Type B pancreatic cell (in vitro differentiated cells): ENCODE data around the gene ELMO2. TPM values are rescaled to one million over a fixed set of nuclear protein-coding genes. Genes with fewer than 3 reads are reported as not detected.

Experiments used
- DNase-seq: peaks from one replicate; pipeline ENCODE4 v3.0.0; 2021; ENCODE audit warnings: mixed read lengths; ENCODE audit not compliant: unreplicated experiment; ENCODE audit errors: extremely low spot score
- H3K27ac Mint-ChIP-seq: 2 replicates; pipeline ENCODE4 v1.8.0; 2021; ENCODE audit warnings: mild to moderate bottlenecking, mixed read lengths
- H3K27me3 Mint-ChIP-seq: 2 replicates; pipeline ENCODE4 v1.8.0; 2021; ENCODE audit warnings: mixed read lengths
- H3K36me3 Mint-ChIP-seq: 2 replicates; pipeline ENCODE4 v1.8.0; 2021; ENCODE audit warnings: mixed read lengths
- H3K4me1 Mint-ChIP-seq: one replicate; pipeline ENCODE4 v1.8.0; 2021; ENCODE audit warnings: mixed read lengths; ENCODE audit not compliant: unreplicated experiment
- H3K4me3 Mint-ChIP-seq: 2 replicates; pipeline ENCODE4 v1.8.0; 2021; ENCODE audit warnings: mild to moderate bottlenecking, mixed read lengths
- H3K9me3 Mint-ChIP-seq: 2 replicates; pipeline ENCODE4 v1.8.0; 2021; ENCODE audit warnings: mixed read lengths
- total RNA-seq: library from RNA; stranded (reverse); gene quantifications from 2 replicates; pipeline ENCODE4 v1.2.1, GENCODE V29; 2021; ENCODE audit warnings: low replicate concordance
- TF ChIP-seq, protein P1 (sequence below): fragments of 200-600 bp; sonication (generic); conservative IDR thresholded peaks from 2 replicates; pipeline ENCODE4 v1.5.0; 2021; ENCODE audit warnings: antibody characterized with exemption, mild to moderate bottlenecking

The ELMO2 gene
- total RNA-seq, 1 donor from 2014 or later, result 49.1 TPM

DNA sequence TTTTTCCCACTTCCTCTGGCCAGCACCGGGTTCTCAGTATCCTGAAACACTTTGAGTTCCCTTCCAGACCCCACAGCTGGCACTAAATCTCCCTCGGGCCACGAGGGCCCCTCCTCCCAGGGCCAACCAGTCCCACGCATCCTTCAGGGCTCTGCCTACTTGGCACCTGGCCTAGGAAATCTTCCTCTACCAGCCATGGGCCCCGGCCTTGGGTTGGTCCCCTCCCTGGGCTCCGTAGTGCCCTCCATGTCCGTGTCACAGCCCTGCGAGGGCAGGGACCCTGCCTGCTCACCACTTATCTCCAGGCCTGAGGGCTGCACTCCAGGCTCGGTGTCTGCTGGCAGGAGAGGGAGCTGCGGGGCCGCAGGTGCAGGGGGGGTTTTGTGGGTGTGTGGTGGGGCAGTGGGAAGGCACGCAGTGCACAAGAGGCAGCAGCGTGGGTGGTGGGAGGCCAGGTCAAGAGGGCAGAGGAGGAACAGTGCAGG lies 49.3 kb downstream of the ELMO2 start:
- TF ChIP-seq, protein P1, sequence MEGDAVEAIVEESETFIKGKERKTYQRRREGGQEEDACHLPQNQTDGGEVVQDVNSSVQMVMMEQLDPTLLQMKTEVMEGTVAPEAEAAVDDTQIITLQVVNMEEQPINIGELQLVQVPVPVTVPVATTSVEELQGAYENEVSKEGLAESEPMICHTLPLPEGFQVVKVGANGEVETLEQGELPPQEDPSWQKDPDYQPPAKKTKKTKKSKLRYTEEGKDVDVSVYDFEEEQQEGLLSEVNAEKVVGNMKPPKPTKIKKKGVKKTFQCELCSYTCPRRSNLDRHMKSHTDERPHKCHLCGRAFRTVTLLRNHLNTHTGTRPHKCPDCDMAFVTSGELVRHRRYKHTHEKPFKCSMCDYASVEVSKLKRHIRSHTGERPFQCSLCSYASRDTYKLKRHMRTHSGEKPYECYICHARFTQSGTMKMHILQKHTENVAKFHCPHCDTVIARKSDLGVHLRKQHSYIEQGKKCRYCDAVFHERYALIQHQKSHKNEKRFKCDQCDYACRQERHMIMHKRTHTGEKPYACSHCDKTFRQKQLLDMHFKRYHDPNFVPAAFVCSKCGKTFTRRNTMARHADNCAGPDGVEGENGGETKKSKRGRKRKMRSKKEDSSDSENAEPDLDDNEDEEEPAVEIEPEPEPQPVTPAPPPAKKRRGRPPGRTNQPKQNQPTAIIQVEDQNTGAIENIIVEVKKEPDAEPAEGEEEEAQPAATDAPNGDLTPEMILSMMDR, result no peak
- no peaks in the 10 kb centered on the region for H3K27me3 Mint-ChIP-seq

DNA sequence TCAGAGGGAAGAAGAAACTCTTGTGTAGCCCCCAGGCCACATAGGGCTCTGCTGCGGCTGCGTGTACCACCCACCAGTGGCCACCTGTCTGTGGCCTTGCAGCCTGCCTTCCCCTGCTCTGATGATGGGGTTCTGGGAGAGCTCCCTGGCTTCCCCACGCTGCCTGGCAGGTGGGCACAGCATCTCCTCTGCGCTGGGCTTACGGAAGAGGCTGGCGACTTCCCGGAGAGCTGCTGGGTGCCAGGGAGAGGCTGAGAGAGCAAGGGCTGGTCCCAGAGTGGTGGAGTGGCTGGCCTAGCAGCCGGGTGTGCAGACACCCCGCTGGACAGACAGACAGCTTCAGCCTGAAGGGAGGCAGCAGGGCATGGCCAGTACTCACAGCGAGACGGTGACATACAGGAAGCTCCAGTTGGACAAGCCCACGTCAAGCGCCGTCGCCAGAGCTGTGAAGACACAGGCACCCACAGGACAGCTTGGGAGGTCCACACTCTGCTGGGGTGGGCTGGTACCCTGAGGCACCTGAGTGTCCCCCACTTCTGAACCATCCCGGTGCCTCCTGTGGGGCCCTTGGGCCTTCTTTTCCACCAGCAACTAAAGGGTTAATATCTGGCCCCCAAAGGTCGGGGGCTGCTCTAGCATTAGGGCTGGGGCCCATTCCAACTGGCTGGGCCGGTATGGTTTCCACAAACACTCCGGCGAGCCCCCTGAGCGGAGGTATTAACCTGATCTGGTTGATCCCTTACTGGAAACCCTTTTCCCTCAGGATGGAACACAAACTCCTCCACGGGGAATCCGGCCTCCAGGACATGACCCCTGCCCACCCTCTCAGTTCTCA lies 50.0 kb downstream of the ELMO2 start:
- Mint-ChIP-seq H3K36me3 (peaks cover 24% of the 10 kb centered on the region), H3K27me3 (no peaks in the 10 kb centered on the region), H3K27ac (no peak overlapping the region), H3K4me1 (peaks cover 18% of the 10 kb centered on the region), H3K4me3 (no peak overlapping the region), H3K9me3 (no peaks in the 10 kb centered on the region)
- TF ChIP-seq, protein P1, result no peak
- no peak for DNase-seq

More for the DNA sequence above, 49.3 kb downstream of the ELMO2 start:
- Mint-ChIP-seq H3K4me3 (no peak overlapping the region), H3K27ac (no peak overlapping the region), H3K9me3 (no peaks in the 10 kb centered on the region), H3K36me3 (peaks cover 24% of the 10 kb centered on the region), H3K4me1 (peaks cover 23% of the 10 kb centered on the region)
- DNase-seq, result no peak

DNA sequence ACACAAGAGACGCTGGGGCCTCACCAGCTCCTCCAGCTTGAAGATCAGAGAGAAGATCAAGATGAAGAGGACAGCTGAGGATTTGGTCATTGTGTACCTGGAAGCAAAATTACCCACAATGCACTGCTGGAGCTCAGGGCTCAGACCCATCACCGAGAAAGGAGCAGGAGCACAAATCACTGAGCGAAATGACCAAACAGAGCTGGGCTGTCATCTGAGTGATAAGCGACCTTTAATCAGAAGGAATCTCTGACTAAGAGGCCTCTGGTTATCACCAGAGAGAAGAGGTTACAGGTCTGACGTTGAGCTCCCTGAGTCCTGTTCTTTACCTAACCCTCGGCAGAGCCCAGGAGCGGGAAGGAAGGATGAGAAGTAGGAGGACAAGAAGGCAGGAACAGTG lies 50.6 kb downstream of the ELMO2 start:
- TF ChIP-seq, protein P1, result no peak
- DNase-seq, result no peak
- no peaks in the 10 kb centered on the region for H3K9me3 Mint-ChIP-seq

DNA sequence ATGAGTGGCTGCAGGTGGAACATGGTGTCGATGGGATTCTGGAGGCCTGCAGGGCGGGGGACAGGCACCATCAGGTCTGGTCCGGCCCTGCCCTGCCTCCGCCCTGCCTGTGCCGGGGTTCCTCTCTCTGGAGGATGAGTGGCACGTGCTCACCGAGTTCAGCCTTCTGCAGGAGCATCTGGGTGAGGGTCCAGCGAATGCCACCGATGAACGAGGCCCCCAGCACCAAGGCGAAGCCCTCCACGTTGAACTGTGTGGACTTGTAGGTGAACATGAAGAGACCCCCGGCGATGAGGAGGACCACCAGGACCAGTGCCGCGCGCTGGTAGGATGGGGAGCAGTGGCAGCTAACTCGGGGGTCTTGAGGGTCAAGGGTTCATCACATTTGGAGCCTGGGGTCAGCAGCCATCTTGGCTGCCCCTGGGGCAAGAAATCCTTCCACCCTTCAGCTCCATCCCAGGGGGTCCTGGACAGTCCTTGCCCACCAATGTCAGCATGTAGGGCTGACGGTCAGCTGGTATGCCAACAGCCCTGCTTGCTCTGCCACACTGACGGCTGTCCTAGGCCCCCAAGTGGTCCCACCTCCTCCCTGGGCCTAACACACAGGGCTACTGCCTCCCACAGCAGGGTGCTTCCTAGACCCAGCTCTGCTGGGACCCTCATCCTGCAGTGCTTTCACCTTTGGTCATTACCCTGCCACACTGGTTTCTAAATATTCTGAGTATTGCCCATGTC lies 51.3 kb downstream of the ELMO2 start:
- no peaks in the 10 kb centered on the region for H3K9me3 Mint-ChIP-seq
- no peak overlapping the region for H3K4me3 Mint-ChIP-seq
- H3K4me1 Mint-ChIP-seq, result peaks cover 25% of the 10 kb centered on the region
- peaks cover 22% of the 10 kb centered on the region for H3K36me3 Mint-ChIP-seq
- H3K27me3 Mint-ChIP-seq, result no peaks in the 10 kb centered on the region
- H3K27ac Mint-ChIP-seq, result no peak overlapping the region
- TF ChIP-seq, protein P1, result no peak
- no peak for DNase-seq

More for the DNA sequence above, 50.6 kb downstream of the ELMO2 start:
- no peak overlapping the region for H3K27ac Mint-ChIP-seq
- no peak overlapping the region for H3K4me3 Mint-ChIP-seq
- H3K36me3 Mint-ChIP-seq, result peaks cover 19% of the 10 kb centered on the region
- peaks cover 18% of the 10 kb centered on the region for H3K4me1 Mint-ChIP-seq
- no peaks in the 10 kb centered on the region for H3K27me3 Mint-ChIP-seq

DNA sequence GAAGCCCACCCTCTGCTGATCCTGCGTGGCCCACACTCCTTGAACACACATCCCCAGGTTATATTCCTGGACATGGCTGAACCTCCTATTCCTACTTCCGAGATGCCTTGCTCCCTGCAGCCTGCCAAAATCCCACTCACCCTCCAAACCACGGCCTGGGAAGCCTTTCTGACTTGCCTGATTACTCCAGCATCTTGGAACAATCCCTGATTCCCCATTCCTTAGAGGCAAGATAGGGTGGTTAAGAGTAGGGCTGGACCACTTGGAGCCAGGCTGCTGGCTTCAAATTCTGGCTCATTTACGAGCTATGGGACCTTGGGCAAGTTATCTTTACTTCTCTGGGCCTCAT lies 52.2 kb downstream of the ELMO2 start:
- no peak for DNase-seq
- H3K4me1 Mint-ChIP-seq, result peaks cover 25% of the 10 kb centered on the region
- H3K27ac Mint-ChIP-seq, result no peak overlapping the region
- H3K4me3 Mint-ChIP-seq, result no peak overlapping the region
- H3K9me3 Mint-ChIP-seq, result no peaks in the 10 kb centered on the region
- H3K27me3 Mint-ChIP-seq, result no peaks in the 10 kb centered on the region
- TF ChIP-seq, protein P1, result no peak
- H3K36me3 Mint-ChIP-seq, result peaks cover 20% of the 10 kb centered on the region
